ENCODE data around the gene SLC7A1.

SLC7A1 gene

GRCh38 chr13:29583073-29583785 lies 12.3 kb downstream of the SLC7A1 start:
- DNase-seq (ENCODE audit: low read depth in 2 of 2) = no peak

- DNase-seq (ENCODE audit: low read depth in 2 of 2) = no peak
These were observed 13.3 kb downstream of the SLC7A1 start for GRCh38 chr13:29582171-29582570.

GRCh38 chr13:29581666-29582065 lies 13.8 kb downstream of the SLC7A1 start:
- DNase-seq (ENCODE audit: low read depth in 2 of 2) = no peak

GRCh38 chr13:29579094-29579493 lies 16.4 kb downstream of the SLC7A1 start:
- no peak for DNase-seq (ENCODE audit: low read depth in 2 of 2)

GRCh38 chr13:29578300-29579085 lies 17.0 kb downstream of the SLC7A1 start:
- DNase-seq (ENCODE audit: low read depth in 2 of 2) = no peak

- no peak for DNase-seq (ENCODE audit: low read depth in 2 of 2)
These were observed 18.1 kb downstream of the SLC7A1 start for GRCh38 chr13:29577136-29578051.

GRCh38 chr13:29576581-29576980 lies 18.9 kb downstream of the SLC7A1 start:
- no peak for DNase-seq (ENCODE audit: low read depth in 2 of 2)

GRCh38 chr13:29575098-29575497 lies 20.4 kb downstream of the SLC7A1 start:
- DNase-seq (ENCODE audit: low read depth in 2 of 2) = no peak

- DNase-seq (ENCODE audit: low read depth in 2 of 2) = no peak
These were observed 22.3 kb downstream of the SLC7A1 start for GRCh38 chr13:29573190-29573589.

- DNase-seq (ENCODE audit: low read depth in 2 of 2) = no peak
These were observed 22.9 kb downstream of the SLC7A1 start for GRCh38 chr13:29572575-29572974.

GRCh38 chr13:29571876-29572570 lies 23.5 kb downstream of the SLC7A1 start:
- DNase-seq (ENCODE audit: low read depth in 2 of 2) = no peak

- no peak for DNase-seq (ENCODE audit: low read depth in 2 of 2)
These were observed 25.3 kb downstream of the SLC7A1 start for GRCh38 chr13:29570051-29570654.

GRCh38 chr13:29569253-29570050 lies 26.0 kb downstream of the SLC7A1 start:
- DNase-seq (ENCODE audit: low read depth in 2 of 2) = no peak

- no peak for DNase-seq (ENCODE audit: low read depth in 2 of 2)
These were observed 26.8 kb downstream of the SLC7A1 start for GRCh38 chr13:29568731-29569130.

GRCh38 chr13:29567411-29567810 lies 28.1 kb downstream of the SLC7A1 start:
- no peak for DNase-seq (ENCODE audit: low read depth in 2 of 2)

GRCh38 chr13:29566206-29566605 lies 29.3 kb downstream of the SLC7A1 start:
- no peak for DNase-seq (ENCODE audit: low read depth in 2 of 2)

- no peak for DNase-seq (ENCODE audit: low read depth in 2 of 2)
These were observed 30.7 kb downstream of the SLC7A1 start for GRCh38 chr13:29564818-29565217.

- DNase-seq (ENCODE audit: low read depth in 2 of 2) = no peak
These were observed 31.1 kb downstream of the SLC7A1 start for GRCh38 chr13:29564373-29564772.

- DNase-seq (ENCODE audit: low read depth in 2 of 2) = no peak
These were observed 31.5 kb downstream of the SLC7A1 start for GRCh38 chr13:29563941-29564340.

GRCh38 chr13:29562786-29563438 lies 32.6 kb downstream of the SLC7A1 start:
- DNase-seq (ENCODE audit: low read depth in 2 of 2) = no peak
